AG04450 (cell line): ENCODE results near the gene USP34. TPM values are rescaled to one million over a fixed set of nuclear protein-coding genes. Genes with fewer than 3 reads are reported as not detected.

Experiments
- CTCF ChIA-PET: fragments of 300-600, 350-600 bp; formaldehyde crosslinking; extraction: SDS; loops from one replicate; lab custom pipeline; 2022; ENCODE audit warnings: antibody characterized with exemption, inconsistent platforms; lab: Charles Lee
- POLR2A ChIA-PET: fragments of 350-600 bp; formaldehyde crosslinking; extraction: SDS; loops from one replicate; lab custom pipeline; 2021; ENCODE audit warnings: antibody characterized with exemption, inconsistent platforms; lab: Yijun Ruan, JAX
- DNase-seq: peaks from one replicate; pipeline ENCODE4 v3.0.0-alpha.2; 2011; ENCODE audit warnings: low read depth, low spot score
- H3K27ac ChIP-seq: one replicate; pipeline ENCODE4 v1.5.1; 2012; ENCODE audit warnings: low read depth, low read length, control low read depth
- H3K27me3 ChIP-seq: one replicate; pipeline ENCODE4 v1.6.0; 2012; ENCODE audit warnings: low read length; ENCODE audit not compliant: control insufficient read depth, insufficient read depth
- H3K4me3 ChIP-seq: 2 replicates; pipeline ENCODE4 v1.5.1; 2011; ENCODE audit warnings: mild to moderate bottlenecking, low read depth, low read length, control low read depth
- H3K9me3 ChIP-seq: 2 replicates; pipeline ENCODE4 v1.5.1; 2012; ENCODE audit warnings: low read length; ENCODE audit not compliant: control insufficient read depth, insufficient read depth
- polyA plus RNA-seq: library from polyadenylated mRNA; depleted of rRNA; stranded (reverse); fragments of >200 nt; gene quantifications from 2 replicates; pipeline ENCODE4 v1.2.3, GENCODE V29; 2011
- TF ChIP-seq, protein P1 (sequence below): IDR thresholded peaks from 2 replicates; pipeline ENCODE4 v1.5.1; 2011; ENCODE audit warnings: low read depth, low read length, control low read depth, inconsistent platforms

Gene USP34
- polyA plus RNA-seq, 1 experiment: 92.3 TPM

DNA sequence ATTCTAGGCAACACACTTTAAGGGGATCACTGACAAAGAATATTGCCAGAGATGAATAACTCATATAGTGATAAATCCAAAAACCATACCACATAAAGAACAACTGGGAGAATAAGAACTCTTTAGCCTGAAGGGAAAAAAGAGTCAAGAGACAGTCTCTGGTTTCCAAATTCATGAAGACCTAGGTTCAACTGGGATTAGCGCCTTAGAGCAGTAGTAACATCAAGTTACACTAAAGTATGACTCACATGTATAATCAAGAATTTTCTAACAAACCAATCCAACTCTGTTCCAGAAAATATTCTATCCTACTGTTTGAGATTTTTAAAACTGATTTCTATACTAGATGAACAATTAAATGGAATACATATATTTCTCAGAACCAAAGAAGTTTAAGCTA is 93.8 kb downstream of the USP34 start:
- Histone ChIP-seq H3K27ac (no peak overlapping the region), H3K4me3 (no peak overlapping the region), H3K9me3 (no peaks in the 10 kb centered on the region), H3K27me3 (no peaks in the 10 kb centered on the region)
- TF ChIP-seq, protein P1, sequence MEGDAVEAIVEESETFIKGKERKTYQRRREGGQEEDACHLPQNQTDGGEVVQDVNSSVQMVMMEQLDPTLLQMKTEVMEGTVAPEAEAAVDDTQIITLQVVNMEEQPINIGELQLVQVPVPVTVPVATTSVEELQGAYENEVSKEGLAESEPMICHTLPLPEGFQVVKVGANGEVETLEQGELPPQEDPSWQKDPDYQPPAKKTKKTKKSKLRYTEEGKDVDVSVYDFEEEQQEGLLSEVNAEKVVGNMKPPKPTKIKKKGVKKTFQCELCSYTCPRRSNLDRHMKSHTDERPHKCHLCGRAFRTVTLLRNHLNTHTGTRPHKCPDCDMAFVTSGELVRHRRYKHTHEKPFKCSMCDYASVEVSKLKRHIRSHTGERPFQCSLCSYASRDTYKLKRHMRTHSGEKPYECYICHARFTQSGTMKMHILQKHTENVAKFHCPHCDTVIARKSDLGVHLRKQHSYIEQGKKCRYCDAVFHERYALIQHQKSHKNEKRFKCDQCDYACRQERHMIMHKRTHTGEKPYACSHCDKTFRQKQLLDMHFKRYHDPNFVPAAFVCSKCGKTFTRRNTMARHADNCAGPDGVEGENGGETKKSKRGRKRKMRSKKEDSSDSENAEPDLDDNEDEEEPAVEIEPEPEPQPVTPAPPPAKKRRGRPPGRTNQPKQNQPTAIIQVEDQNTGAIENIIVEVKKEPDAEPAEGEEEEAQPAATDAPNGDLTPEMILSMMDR: no peak
- ChIA-PET POLR2A (no interaction called here), CTCF (no interaction called here)
- no peak for DNase-seq

DNA sequence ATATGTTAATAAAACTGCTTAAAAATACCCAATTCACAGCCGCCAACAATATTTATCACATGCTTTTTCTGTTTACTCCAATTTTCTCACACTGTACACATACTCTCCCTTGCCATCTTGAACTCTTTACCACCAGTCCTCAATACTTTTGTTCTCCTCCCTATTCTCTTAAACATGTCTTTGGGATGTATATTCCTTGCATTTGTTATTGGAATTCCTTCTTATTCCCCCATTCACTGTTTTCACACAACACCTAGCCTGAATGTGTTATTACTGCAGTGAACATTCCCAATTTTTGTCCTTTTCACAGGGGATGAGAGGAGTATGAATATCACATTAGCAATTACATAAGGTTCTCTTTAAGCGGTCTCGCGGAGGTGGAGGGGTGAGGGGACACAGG is 94.7 kb downstream of the USP34 start:
- no peak for DNase-seq
- Histone ChIP-seq H3K4me3 (no peak overlapping the region), H3K27ac (no peak overlapping the region), H3K27me3 (no peaks in the 10 kb centered on the region), H3K9me3 (no peaks in the 10 kb centered on the region)
- CTCF ChIA-PET: no interaction called here
- POLR2A ChIA-PET: no interaction called here
- TF ChIP-seq, protein P1: no peak

DNA sequence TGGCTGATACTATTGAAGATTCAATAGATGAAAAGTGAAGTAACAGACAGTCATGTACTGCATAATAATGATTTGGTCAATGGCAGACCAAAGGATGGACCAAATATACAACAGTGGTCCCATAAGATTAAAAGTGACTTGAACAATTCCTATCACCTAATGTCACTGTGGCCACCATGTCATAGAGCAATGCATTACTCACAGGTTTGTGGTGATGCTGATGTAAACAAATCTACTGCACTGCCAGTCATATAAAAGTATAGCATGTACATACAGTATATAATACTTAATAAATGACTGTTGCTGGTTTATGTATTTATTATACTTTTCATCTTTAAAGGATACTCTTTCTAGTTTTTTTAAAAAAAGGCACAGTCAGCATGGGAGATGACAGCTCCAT is 99.9 kb downstream of the USP34 start:
- ChIA-PET CTCF (no interaction called here), POLR2A (no interaction called here)
- Histone ChIP-seq H3K4me3 (no peak overlapping the region), H3K9me3 (no peaks in the 10 kb centered on the region), H3K27ac (no peak overlapping the region), H3K27me3 (no peaks in the 10 kb centered on the region)
- TF ChIP-seq, protein P1: no peak
- DNase-seq: no peak

DNA sequence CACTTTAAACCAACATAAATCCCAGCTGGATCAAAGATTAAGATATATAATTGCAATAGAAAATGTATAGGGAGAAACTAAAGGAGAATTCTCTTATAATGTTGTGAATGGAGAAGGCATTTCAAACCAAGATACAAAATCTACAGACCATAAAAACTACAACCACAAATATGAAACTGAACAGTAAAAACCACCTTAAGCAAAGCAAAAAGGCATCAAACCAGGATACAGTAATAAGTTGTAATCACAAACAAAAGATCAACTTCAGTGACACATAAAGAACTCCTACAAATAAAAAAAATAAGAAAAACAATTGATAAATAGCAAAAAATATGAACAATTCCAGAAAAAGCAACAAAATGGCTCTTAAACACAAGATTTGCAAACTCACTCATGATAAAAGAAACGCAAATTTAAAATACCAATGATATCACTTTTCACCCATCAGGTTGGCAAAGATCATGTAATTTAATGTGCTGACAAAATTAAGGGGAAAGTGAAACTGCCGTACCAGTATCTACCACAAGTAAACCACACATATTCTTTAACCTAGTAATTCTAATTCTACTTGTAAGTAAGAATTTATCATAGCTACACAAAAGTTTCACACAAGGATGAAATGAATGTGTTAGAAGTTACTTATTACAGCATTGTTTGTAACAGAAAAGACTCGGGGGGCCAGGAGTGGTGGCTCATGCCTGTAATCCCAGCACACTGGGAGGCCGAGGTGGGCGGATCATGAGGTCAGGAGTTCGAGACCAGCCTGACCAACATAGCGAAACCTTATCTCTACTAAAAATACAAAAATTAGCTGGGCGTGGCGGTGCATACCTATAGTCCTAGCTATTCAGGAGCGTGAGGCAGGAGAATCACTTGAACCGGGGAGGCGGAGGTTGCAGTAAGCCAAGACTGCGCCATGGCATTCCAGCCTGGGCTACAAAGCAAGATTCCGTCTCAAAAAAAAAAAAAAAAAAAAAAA is 101.9 kb downstream of the USP34 start:
- CTCF ChIA-PET: interaction anchor here (0.5 to 0.7 kb wide), 2 partner anchors 13 to 22 kb away, joined by 3 to 7 read pairs; no protein-coding TSS in a partner anchor
- no peaks in the 10 kb centered on the region for H3K27me3 ChIP-seq
- POLR2A ChIA-PET: no interaction called here

More for the DNA sequence above, 101.9 kb downstream of the USP34 start:
- DNase-seq: no peak
- TF ChIP-seq, protein P1: no peak
- H3K27ac ChIP-seq: no peak overlapping the region
- H3K4me3 ChIP-seq: no peak overlapping the region
- no peaks in the 10 kb centered on the region for H3K9me3 ChIP-seq
